WTC11 (cell line): ENCODE results near the gene HRAS. TPM values are rescaled to one million over a fixed set of nuclear protein-coding genes. Genes with fewer than 3 reads are reported as not detected.
A peak's percentile ranks its signal among the peaks of the same experiment; 100 is the strongest.

ENCODE experiments used
- ATAC-seq: fragments of 200-7000 bp; cut with Tn5 transposase; 2 replicates; pipeline ENCODE4 v1.10.0; 2021; ENCODE audit warnings: mild to moderate bottlenecking, moderate library complexity
- CTCF ChIA-PET: fragments of 300-600 bp; sonication (Branson Sonifier 250); formaldehyde crosslinking; loops from one replicate; lab custom pipeline; 2021; ENCODE audit warnings: antibody characterized with exemption; lab: Charles Lee
- POLR2A ChIA-PET: fragments of 350-600 bp; sonication (Branson Sonifier 250); formaldehyde crosslinking; loops from one replicate; lab custom pipeline; 2021; ENCODE audit warnings: antibody characterized with exemption; lab: Charles Lee
- DNase-seq: peaks from one replicate; pipeline ENCODE4 v3.0.0; 2021; ENCODE audit warnings: low spot score
- H3K27ac Mint-ChIP-seq: 2 replicates; pipeline ENCODE4 v1.8.0; 2021; ENCODE audit warnings: mixed read lengths
- H3K27me3 Mint-ChIP-seq: 2 replicates; pipeline ENCODE4 v1.8.0; 2021; ENCODE audit warnings: low read depth, mild to moderate bottlenecking, moderate library complexity, mixed read lengths
- H3K36me3 Mint-ChIP-seq: 2 replicates; pipeline ENCODE4 v1.8.0; 2021; ENCODE audit warnings: mixed read lengths
- H3K4me1 Mint-ChIP-seq: 2 replicates; pipeline ENCODE4 v1.8.0; 2022; ENCODE audit warnings: mixed read lengths
- H3K4me3 Mint-ChIP-seq: 2 replicates; pipeline ENCODE4 v1.8.0; 2021; ENCODE audit warnings: mild to moderate bottlenecking, moderate library complexity, mixed read lengths
- H3K9me3 Mint-ChIP-seq: 2 replicates; pipeline ENCODE4 v1.8.0; 2021; ENCODE audit warnings: mixed read lengths
- ATF1 ChIP-seq: sonication (generic); formaldehyde crosslinking; IDR thresholded peaks from 2 replicates; pipeline ENCODE4 v1.8.1; 2023; ENCODE audit warnings: mild to moderate bottlenecking, moderate library complexity, missing genetic modification reagents
- GABPB1 ChIP-seq: sonication (generic); formaldehyde crosslinking; IDR thresholded peaks from 2 replicates; pipeline ENCODE4 v1.8.1; 2023; ENCODE audit warnings: mild to moderate bottlenecking, missing genetic modification reagents
- GRHL2 ChIP-seq: fragments of 250-450 bp; sonication (Bioruptor Pico); IDR thresholded peaks from 2 replicates; pipeline ENCODE4 v1.8.0; 2022; ENCODE audit warnings: mild to moderate bottlenecking, moderate library complexity; ENCODE audit not compliant: insufficient replicate concordance, severe bottlenecking
- NFATC4 ChIP-seq: fragments of 250-450 bp; sonication (Bioruptor Pico); IDR thresholded peaks from 2 replicates; pipeline ENCODE4 v1.9.0; 2021; ENCODE audit warnings: mild to moderate bottlenecking
- NFE2L1 ChIP-seq: sonication (generic); formaldehyde crosslinking; IDR thresholded peaks from 2 replicates; pipeline ENCODE4 v1.8.1; 2023; ENCODE audit warnings: missing genetic modification reagents
- PRDM15 ChIP-seq: sonication (generic); formaldehyde crosslinking; IDR thresholded peaks from 2 replicates; pipeline ENCODE4 v1.8.0; 2022; ENCODE audit warnings: missing genetic modification reagents
- PRRX2 ChIP-seq: fragments of 250-450 bp; sonication (Bioruptor Pico); IDR thresholded peaks from 2 replicates; pipeline ENCODE4 v1.8.0; 2021; ENCODE audit warnings: mild to moderate bottlenecking
- SMAD3 ChIP-seq: sonication (generic); formaldehyde crosslinking; IDR thresholded peaks from 2 replicates; pipeline ENCODE4 v1.8.0; 2022; ENCODE audit warnings: missing genetic modification reagents, mild to moderate bottlenecking, borderline replicate concordance
- SOX15 ChIP-seq: fragments of 250-450 bp; sonication (Bioruptor Pico); IDR thresholded peaks from 2 replicates; pipeline ENCODE4 v1.9.0; 2021; ENCODE audit warnings: mild to moderate bottlenecking
- STAT6 ChIP-seq: sonication (generic); formaldehyde crosslinking; conservative IDR thresholded peaks from 2 replicates; pipeline ENCODE4 v1.8.1; 2023; ENCODE audit warnings: mild to moderate bottlenecking, low read depth, missing genetic modification reagents, moderate library complexity
- TEAD4 ChIP-seq: sonication (generic); formaldehyde crosslinking; IDR thresholded peaks from 2 replicates; pipeline ENCODE4 v1.8.0; 2022; ENCODE audit warnings: mild to moderate bottlenecking, missing genetic modification reagents
- ZBTB43 ChIP-seq: sonication (generic); formaldehyde crosslinking; IDR thresholded peaks from 2 replicates; pipeline ENCODE4 v1.8.1; 2023; ENCODE audit warnings: mild to moderate bottlenecking, missing genetic modification reagents
- ZNF121 ChIP-seq: sonication (generic); formaldehyde crosslinking; IDR thresholded peaks from 2 replicates; pipeline ENCODE4 v1.8.0; 2023; ENCODE audit warnings: missing genetic modification reagents
- total RNA-seq: library from RNA; stranded (reverse); gene quantifications from 3 replicates; pipeline ENCODE4 v1.2.3, GENCODE V29; 2021
- TF ChIP-seq, protein P1 (sequence below): fragments of 250-450 bp; sonication (Bioruptor Pico); IDR thresholded peaks from 2 replicates; pipeline ENCODE4 v1.9.0; 2021; ENCODE audit warnings: mild to moderate bottlenecking, borderline replicate concordance
- TF ChIP-seq, protein P2 (sequence below): fragments of 250-450 bp; sonication (Bioruptor Pico); IDR thresholded peaks from 2 replicates; pipeline ENCODE4 v1.9.0; 2021; ENCODE audit warnings: moderate library complexity, mild to moderate bottlenecking, inconsistent platforms, borderline replicate concordance

The HRAS gene
- total RNA-seq, 1 experiment from 2014 or later, result 62.4 TPM

DNA sequence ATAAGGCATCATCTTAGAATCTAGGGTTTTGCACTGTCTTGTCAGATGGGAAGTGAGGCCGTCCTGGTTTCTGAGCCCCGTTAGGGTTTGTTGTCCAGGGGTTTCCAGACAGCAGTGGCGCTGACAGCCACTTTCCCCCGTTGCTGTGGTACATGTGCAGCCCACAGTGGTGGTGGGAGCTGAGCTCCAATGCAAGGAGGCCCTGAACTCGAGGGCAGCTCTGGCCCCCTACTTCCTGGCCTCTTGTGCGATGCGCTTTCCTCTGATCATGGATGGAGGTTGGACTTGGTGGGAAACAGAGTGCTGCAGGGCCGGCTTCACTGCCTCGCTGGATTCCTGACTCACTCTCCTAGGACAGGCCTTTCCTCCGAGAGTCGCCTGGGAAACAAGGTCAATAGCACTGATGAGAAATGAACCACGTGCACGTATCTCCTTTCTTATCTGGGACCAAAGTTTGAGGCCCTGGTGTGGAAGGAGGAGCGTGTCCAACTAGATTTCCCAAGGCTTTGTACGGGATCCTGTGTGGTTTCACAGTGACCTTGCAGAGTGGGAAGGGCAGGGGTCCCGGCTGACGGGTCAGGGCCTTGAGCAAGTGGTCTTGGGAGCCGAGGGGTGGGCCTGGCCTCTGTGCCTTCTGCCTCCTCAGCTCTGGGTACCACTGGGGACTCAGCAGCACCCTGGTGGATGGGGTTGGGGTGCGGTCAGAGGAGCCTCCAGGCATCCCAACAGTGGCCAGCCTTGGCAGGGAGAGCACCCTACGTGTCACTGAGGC lies 44.6 kb upstream of the HRAS start:
- Mint-ChIP-seq H3K27ac (peak overlapping the region; percentile 88; the same call in 1 of the 2 replicates), H3K4me3 (no peak overlapping the region), H3K4me1 (peaks cover 19% of the 10 kb centered on the region), H3K27me3 (peaks cover 3% of the 10 kb centered on the region), H3K36me3 (peaks cover 19% of the 10 kb centered on the region), H3K9me3 (no peaks in the 10 kb centered on the region)
- ChIA-PET CTCF (no interaction called here), POLR2A (interaction anchor here (0.7 kb wide), 1 partner anchor 9 kb away, joined by 3 read pairs; no protein-coding TSS in a partner anchor)
- ATAC-seq (no peak), DNase-seq (no peak)
- TF ChIP-seq GABPB1 (CRISPR knock-in tag), result peak; percentile 43; the same call in 1 of the 2 replicates
- TF ChIP-seq PRRX2, result no peak
- TF ChIP-seq, protein P1, sequence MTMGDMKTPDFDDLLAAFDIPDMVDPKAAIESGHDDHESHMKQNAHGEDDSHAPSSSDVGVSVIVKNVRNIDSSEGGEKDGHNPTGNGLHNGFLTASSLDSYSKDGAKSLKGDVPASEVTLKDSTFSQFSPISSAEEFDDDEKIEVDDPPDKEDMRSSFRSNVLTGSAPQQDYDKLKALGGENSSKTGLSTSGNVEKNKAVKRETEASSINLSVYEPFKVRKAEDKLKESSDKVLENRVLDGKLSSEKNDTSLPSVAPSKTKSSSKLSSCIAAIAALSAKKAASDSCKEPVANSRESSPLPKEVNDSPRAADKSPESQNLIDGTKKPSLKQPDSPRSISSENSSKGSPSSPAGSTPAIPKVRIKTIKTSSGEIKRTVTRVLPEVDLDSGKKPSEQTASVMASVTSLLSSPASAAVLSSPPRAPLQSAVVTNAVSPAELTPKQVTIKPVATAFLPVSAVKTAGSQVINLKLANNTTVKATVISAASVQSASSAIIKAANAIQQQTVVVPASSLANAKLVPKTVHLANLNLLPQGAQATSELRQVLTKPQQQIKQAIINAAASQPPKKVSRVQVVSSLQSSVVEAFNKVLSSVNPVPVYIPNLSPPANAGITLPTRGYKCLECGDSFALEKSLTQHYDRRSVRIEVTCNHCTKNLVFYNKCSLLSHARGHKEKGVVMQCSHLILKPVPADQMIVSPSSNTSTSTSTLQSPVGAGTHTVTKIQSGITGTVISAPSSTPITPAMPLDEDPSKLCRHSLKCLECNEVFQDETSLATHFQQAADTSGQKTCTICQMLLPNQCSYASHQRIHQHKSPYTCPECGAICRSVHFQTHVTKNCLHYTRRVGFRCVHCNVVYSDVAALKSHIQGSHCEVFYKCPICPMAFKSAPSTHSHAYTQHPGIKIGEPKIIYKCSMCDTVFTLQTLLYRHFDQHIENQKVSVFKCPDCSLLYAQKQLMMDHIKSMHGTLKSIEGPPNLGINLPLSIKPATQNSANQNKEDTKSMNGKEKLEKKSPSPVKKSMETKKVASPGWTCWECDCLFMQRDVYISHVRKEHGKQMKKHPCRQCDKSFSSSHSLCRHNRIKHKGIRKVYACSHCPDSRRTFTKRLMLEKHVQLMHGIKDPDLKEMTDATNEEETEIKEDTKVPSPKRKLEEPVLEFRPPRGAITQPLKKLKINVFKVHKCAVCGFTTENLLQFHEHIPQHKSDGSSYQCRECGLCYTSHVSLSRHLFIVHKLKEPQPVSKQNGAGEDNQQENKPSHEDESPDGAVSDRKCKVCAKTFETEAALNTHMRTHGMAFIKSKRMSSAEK (CRISPR knock-in tag), result no peak
- TF ChIP-seq, protein P2, sequence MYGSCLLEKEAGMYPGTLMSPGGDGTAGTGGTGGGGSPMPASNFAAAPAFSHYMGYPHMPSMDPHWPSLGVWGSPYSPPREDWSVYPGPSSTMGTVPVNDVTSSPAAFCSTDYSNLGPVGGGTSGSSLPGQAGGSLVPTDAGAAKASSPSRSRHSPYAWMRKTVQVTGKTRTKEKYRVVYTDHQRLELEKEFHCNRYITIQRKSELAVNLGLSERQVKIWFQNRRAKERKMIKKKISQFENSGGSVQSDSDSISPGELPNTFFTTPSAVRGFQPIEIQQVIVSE (CRISPR knock-in tag), result no peak

GRCh38 chr11:578276-579035 lies 43.1 kb upstream of the HRAS start:
- peaks cover 13% of the 10 kb centered on the region for H3K36me3 Mint-ChIP-seq
- DNase-seq, result no peak
- H3K27me3 Mint-ChIP-seq, result peaks cover 18% of the 10 kb centered on the region
- H3K4me1 Mint-ChIP-seq, result peaks cover 31% of the 10 kb centered on the region
- peak overlapping the region; percentile 57; the same call in 1 of the 2 replicates for H3K27ac Mint-ChIP-seq
- ATAC-seq, result no peak
- ChIA-PET CTCF (interaction anchor here (1.1 kb wide), 1 partner anchor 13 kb away, joined by 3 read pairs; no protein-coding TSS in a partner anchor), POLR2A (no interaction called here)
- no peaks in the 10 kb centered on the region for H3K9me3 Mint-ChIP-seq
- H3K4me3 Mint-ChIP-seq, result peak overlapping the region; percentile 90
- no peak for TF ChIP-seq PRDM15 (CRISPR knock-in tag)
- TF ChIP-seq ATF1, result no peak
- TF ChIP-seq ZNF121, result no peak
- no peak for TF ChIP-seq NFATC4 (CRISPR knock-in tag)
- TF ChIP-seq NFE2L1 (CRISPR knock-in tag), result no peak
- TF ChIP-seq GRHL2, result no peak
- TF ChIP-seq TEAD4, result no peak
- TF ChIP-seq SOX15 (CRISPR knock-in tag), result no peak
- no peak for TF ChIP-seq STAT6 (CRISPR knock-in tag)
- no peak for TF ChIP-seq SMAD3 (CRISPR knock-in tag)
- TF ChIP-seq ZBTB43, result no peak
